Measurements from ENCODE around the gene SCRT2. TPM values are rescaled to one million over a fixed set of nuclear protein-coding genes. Genes with fewer than 3 reads are reported as not detected.

SCRT2 gene
- total RNA-seq, 1 experiment from 2014 or later, result not detected

- Histone ChIP-seq H3K36me3 (ENCODE audit: control insufficient read depth in 1 of 2, insufficient read depth in 2 of 2, low read length in 2 of 2) (no peaks in the 10 kb centered on the region), H4K20me1 (ENCODE audit: insufficient read depth) (no peaks in the 10 kb centered on the region), H3K9me2 (ENCODE audit: insufficient read depth) (no peaks in the 10 kb centered on the region), H3K4me2 (ENCODE audit: low read length) (no peak overlapping the region), H3K9me3 (ENCODE audit: control insufficient read depth in 1 of 2, insufficient read depth in 1 of 2, low read depth in 1 of 2, low read length in 2 of 2) (no peaks in the 10 kb centered on the region), H3K4me3 (replicated peaks in 1 of 2; ENCODE audit: low read depth in 1 of 2, low read length in 2 of 2) (no peak overlapping the region), H3K4me1 (ENCODE audit: control insufficient read depth in 1 of 2, insufficient read depth in 2 of 2, low read length in 2 of 2) (no peaks in the 10 kb centered on the region), H2AFZ (ENCODE audit: low read depth, low read length, poor library complexity, severe bottlenecking) (no peak overlapping the region), H3K9ac (ENCODE audit: low read length) (no peak overlapping the region), H3K79me2 (ENCODE audit: insufficient read depth, low read length) (no peaks in the 10 kb centered on the region), H3K27ac (ENCODE audit: low read depth, low read length) (no peak overlapping the region), H3K27me3 (ENCODE audit: insufficient read depth, low read length) (no peaks in the 10 kb centered on the region; the same call in 1 of the 2 replicates)
- ChIA-PET CTCF (no interaction called here), POLR2A (no interaction called here), RAD21 (ENCODE audit: low non-redundant PET in 1 of 2, low total read pairs in 2 of 2, uncharacterized antibody in 2 of 2, unreplicated experiment in 2 of 2) (no interaction called here)
- BruUV-seq (replicated peaks), result no TSS peak
- intact Hi-C loops (cut with micrococcal nuclease), result no loop called here
- TF ChIP-seq ZNF274 (IDR thresholded peaks at IDR 0.05; ENCODE audit: low read depth, low read length) (no peak), CEBPB (IDR thresholded peaks at IDR 0.05; ENCODE audit: low read depth) (no peak), ZFX (IDR thresholded peaks at IDR 0.05) (no peak), MAX (IDR thresholded peaks at IDR 0.05) (no peak), TCF7L2 (IDR thresholded peaks at IDR 0.05; ENCODE audit: borderline replicate concordance, extremely low read depth, insufficient read depth, insufficient read length) (no peak), SP1 (IDR thresholded peaks at IDR 0.05; ENCODE audit: low read depth) (no peak), POLR2AphosphoS5 (IDR thresholded peaks at IDR 0.05; ENCODE audit: low read depth, low read length) (no peak), EGR1 (IDR thresholded peaks at IDR 0.05; ENCODE audit: low read depth) (no peak), RAD21 (IDR thresholded peaks at IDR 0.05; ENCODE audit: low read depth) (no peak), ZBTB33 (IDR thresholded peaks at IDR 0.05; ENCODE audit: extremely low read depth, insufficient replicate concordance, low read length) (no peak), ELF1 (IDR thresholded peaks at IDR 0.05; ENCODE audit: borderline replicate concordance, low read depth) (no peak)
- ATAC-seq (no peak), DNase-seq (ENCODE audit: low read depth, low spot score) (no peak)
Observed at GRCh38 chr20:689947-690346, 14.3 kb upstream of the SCRT2 start.

Data from HCT116 (cell line).